Prostate gland (tissue), 2 donors: Measurements from ENCODE around the gene USP14.

Experiments
- POLR2A ChIP-seq: fragments of 450-650 bp; IDR thresholded peaks from one replicate; pipeline ENCODE4 v1.6.1; 2016; ENCODE audit warnings: antibody characterized with exemption, mild to moderate bottlenecking
- POLR2AphosphoS5 ChIP-seq: sonication (generic); formaldehyde crosslinking; IDR thresholded peaks from one replicate; pipeline ENCODE4 v1.6.1; 2017; ENCODE audit warnings: antibody characterized with exemption
- TF ChIP-seq, protein P1 (sequence below), 4 experiments: fragments of 200-600 bp in 2 of 4; fragments of 450-650 bp in 2 of 4; sonication (generic) in 2 of 4; IDR thresholded peaks; 1 replicate in 3 of 4; 2 replicates in 1 of 4; pipeline ENCODE4 v1.5.1; 2016 to 2019; ENCODE audit warnings: antibody characterized with exemption in 4 of 4, mild to moderate bottlenecking in 2 of 4, moderate library complexity in 2 of 4

DNA sequence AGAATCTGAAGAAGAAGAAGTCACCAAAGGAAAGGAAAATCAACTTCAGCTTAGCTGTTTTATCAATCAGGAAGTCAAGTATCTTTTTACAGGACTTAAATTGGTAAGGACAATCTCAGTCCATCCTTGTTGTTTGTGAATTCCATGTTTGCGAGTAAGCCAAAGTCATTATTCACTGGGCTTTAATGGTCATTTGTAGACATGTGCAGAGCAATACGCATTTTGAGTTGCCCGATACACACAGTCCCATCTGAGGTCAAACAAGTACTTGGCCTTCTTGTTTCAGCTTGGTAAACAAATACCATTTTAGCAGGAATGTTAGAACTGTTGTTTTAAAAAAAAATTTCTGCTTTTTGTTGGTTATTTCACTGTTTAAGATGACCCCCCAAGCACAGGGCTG is 40.9 kb downstream of the USP14 start:
- TF ChIP-seq, protein P1, sequence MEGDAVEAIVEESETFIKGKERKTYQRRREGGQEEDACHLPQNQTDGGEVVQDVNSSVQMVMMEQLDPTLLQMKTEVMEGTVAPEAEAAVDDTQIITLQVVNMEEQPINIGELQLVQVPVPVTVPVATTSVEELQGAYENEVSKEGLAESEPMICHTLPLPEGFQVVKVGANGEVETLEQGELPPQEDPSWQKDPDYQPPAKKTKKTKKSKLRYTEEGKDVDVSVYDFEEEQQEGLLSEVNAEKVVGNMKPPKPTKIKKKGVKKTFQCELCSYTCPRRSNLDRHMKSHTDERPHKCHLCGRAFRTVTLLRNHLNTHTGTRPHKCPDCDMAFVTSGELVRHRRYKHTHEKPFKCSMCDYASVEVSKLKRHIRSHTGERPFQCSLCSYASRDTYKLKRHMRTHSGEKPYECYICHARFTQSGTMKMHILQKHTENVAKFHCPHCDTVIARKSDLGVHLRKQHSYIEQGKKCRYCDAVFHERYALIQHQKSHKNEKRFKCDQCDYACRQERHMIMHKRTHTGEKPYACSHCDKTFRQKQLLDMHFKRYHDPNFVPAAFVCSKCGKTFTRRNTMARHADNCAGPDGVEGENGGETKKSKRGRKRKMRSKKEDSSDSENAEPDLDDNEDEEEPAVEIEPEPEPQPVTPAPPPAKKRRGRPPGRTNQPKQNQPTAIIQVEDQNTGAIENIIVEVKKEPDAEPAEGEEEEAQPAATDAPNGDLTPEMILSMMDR (IDR thresholded peaks at IDR 0.05) = no peak
- no peak for TF ChIP-seq POLR2A
- TF ChIP-seq POLR2AphosphoS5 = no peak
